Activated naive CD8-positive, alpha-beta T cell treated with anti-CD3 and anti-CD28 coated beads, Interleukin-2, amount 50 U/mL, for 16 hours (primary cell): Measurements from ENCODE around the gene HEMK1.

Experiments
- DNase-seq: peaks from one replicate; pipeline ENCODE4 v3.0.0-alpha.2; 2020; ENCODE audit warnings: low read depth, low spot score

Gene HEMK1

DNA sequence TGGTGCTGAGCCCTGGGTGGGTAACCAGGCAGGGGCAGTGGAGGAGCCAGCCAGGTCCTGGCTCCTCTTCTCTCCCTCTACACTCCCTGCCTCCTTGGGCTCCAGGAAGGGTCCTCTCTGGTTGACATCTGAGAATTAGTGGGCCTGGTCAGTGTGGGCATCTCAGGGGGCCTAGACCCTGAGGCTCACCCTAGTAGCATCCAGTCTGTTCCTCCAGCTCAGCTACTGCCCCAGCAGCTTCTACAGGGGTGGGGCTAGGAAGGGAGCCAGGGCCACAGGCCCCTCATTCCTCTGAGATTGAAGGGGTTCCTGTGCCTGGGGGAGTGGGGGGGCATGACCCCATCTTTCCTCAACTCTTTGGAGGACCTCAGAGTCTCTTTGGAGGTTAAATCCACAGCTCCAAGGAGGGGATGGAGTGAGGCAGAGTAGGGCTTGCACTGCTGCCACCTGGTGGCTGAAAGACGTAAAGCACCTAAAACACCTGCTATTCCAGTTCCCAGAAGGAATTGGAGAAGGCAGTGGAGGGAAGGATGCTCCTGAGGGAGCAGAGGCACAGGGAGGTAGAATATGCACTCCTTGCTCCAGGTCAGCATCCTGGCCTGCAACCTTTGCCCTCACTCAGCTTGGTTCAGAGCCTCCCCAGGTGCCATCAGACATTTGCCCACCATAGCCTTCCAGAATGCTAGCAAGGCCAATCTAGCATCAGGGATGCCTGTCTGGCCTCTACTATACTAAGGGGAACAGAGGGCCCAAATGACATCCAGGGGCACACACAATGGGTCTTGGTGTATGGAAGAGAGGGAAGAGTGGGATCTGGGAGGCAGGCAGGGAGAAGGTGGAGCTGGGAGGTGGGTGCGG is 26.9 kb upstream of the HEMK1 start:
- DNase-seq = peak; percentile 9

DNA sequence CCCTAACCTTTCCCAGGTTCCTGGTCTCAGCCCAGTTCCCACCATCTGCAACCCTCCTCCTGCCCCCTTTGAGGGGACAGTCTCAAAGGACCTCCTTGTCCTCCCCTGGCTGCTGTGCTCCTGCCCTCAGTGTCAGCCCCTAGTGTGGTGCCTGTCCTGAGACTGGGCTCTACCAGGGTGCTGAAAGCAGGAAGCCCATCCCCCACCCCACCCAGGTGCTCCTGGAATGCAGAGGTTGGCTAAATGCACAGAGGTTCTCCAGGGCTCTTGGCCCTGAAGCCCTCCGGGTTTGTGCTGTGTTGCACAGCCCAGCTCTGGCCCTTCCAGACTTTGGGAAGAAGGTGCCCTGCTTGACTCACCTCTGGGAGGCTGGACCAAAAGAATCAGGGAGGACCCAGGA is 23.5 kb upstream of the HEMK1 start:
- DNase-seq = no peak

DNA sequence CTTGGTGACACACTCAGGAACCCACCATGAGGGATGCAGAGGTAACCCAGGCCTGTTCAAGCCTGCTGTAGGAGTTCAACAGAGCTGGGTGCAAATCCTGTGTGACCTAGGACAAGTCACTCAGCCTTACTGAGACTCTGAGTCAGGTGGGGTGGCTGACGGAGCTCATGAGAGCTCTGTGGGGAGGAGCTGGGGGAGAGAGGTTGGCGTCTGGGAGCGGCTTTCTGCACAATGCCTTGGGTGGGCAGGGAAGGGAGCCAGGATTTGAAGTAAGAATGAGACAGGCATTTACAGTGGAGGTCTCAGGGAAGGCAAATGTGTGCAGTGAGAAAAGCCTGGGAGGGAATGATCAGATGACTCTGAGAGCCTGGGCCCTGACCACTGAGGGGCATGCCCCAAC is 20.1 kb upstream of the HEMK1 start:
- no peak for DNase-seq

GRCh38 chr3:50550079-50550736 is 19.1 kb upstream of the HEMK1 start:
- DNase-seq = peak; percentile 47

DNA sequence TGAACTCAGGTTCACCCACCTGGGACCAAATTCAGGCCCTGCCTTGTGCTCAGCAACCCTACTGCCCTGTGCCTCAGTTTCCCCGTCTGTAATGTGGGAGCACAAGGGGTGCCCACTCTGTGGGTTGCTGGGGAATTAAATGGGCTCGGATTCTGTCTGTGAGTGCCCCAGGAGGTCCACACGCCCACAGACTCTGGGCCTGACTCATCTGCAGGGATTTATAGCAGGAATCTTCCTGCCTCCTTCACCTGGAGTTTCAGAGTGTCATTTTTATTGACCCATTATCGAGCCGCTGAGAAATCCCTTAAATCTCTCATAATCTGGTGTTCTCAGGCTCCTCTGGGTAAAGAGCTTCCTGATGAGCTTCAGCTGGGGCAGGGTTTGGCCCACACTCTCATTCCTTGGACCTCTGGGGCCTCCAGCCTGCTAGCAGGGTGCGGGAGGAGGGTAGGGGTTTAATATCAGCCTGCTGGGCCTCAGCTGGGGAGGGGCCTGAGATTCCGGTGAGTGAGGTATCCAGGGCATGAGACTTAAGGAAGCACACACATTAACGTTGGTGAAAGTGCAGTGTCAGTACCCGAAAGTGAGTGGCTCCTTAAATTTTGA is 18.2 kb upstream of the HEMK1 start:
- no peak for DNase-seq

DNA sequence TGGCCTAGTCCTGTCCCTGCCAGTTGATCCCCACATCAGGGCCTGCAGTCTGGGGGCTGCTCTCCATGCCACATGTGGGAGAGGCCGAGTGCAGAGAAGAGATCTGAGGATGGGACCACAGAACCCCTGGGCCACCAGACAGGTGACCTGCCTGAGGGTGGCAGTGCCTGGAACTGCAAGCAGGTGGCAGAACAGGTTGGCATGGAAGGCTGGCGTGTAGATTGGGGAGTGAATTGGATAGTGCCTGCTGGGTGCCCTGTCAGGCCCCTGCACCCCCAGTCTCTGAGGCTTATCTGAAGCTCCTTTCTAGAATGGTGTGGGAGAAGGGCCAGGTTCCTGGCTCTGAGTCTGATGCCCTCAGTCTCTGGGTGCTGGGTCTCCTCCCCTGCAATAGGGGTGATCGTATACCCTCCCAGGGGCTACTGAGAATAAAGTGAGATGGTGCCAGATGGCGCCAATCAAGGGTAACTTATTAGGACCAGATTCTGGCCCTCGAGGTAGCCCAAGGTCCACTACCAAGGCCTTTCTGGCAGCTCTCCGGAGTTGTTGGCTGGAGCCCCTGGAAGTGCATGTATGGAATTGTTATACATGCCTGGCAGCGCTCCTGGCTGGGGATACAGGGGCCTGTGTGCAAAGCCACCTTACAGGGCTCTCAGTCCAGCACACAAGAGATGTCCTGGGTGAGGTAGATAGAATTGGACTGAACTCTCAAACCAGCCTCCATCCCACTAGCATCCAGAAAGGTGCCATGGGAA is 17.5 kb upstream of the HEMK1 start:
- DNase-seq = no peak

GRCh38 chr3:50552598-50552997 is 16.7 kb upstream of the HEMK1 start:
- no peak for DNase-seq

- DNase-seq = no peak
These were observed 14.8 kb upstream of the HEMK1 start for GRCh38 chr3:50554553-50554952.

DNA sequence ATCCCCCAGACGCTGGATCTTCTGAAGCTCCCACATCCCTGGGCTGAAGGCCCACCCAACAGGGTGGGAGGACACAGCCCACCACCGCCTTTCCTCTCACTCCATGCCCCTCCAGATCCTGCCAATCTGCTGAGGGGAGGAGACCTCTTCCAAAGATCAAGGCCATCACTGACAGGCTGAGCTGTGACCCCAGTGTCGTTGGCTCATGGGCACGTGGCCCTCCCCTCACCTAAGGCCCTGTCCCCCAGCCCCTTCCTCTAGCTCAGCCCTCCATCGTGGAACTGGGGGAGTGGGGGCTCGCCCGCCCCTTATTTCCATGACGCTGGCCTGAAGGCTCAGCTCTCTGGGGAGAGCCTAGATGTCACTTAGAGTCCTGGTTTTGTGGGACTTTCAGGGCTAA is 12.2 kb upstream of the HEMK1 start:
- no peak for DNase-seq

DNA sequence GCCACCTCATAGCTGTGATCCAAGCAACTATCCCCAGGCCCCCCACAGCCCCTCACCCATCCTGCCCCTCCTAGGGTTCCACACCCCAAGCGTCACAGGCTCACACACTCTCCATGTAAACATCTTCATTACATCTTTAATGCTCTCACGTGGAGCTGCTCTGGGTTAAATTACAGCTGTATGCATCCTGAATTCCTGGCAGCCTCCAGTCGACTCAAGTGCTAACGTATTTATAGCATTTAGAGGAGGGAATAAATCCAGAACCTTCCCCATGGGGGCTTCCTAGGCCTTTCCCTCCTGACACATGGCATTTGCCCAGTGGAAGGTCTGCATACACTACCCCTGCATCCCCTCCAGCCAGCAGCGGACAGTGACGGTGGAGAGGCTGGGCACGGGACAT is 11.4 kb upstream of the HEMK1 start:
- no peak for DNase-seq

- DNase-seq = no peak
These were observed 9.6 kb upstream of the HEMK1 start for GRCh38 chr3:50559702-50560101.

GRCh38 chr3:50562861-50563260 is 6.5 kb upstream of the HEMK1 start:
- no peak for DNase-seq

GRCh38 chr3:50563867-50564266 is 5.5 kb upstream of the HEMK1 start:
- no peak for DNase-seq

GRCh38 chr3:50564321-50564720 is 5.0 kb upstream of the HEMK1 start:
- DNase-seq = no peak

DNA sequence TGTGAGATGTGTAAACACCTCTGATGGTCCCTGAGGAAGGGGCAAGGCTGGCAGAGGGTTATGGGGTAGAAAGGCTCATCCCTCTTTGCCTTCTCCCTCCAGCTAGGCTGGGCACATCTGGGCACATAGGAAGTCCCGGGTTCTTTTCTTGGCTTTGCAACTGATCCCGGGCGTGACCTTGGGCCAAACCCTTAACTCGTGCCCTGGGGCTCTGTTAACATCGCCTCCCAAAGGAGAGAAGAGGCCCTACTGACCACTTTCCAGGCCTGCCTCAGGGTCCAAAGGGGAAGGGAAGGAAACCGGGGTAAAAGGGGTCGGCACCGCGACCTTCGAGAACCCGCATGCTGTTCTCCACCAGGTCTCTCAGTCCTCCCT is 2.3 kb upstream of the HEMK1 start:
- no peak for DNase-seq

DNA sequence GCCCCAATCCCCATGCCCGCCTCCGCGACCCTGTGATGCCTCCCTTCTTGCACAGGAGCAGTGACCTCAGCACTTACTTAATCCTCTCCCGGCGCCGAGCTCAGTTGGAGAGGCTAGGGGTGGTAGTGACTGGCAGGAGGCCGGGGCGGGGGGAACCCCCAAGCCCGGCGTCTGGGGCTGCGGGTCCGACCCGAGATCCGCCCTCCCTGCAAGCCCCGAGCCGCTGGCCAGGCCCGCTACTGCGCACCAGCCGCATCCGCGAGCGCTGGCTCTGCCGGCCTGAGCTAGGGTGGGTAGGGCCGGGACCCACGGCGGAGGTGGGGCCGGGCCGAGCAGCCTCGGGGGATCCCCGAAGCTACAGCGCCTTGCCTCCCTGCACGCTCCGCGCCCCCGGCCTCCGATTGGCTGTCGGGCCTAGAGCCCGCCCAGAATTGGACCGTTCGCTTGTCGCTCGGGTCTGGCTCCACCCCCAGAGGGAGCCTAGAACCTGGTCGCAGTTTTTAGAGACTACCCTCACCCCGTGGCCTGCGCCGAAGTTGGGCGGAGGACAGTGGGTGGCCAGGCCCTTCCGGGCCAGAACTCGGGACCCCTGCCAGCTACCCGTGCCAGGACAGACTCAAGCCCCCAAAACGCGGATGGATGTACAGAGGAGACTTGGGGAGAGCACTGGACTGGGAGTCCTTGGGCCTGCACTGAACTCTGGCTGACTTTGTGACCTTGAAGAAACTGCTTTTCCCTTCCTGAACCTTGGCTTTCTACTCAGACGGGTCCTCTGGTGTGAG is 1.7 kb upstream of the HEMK1 start, which contains the start of gene C3orf18:
C3orf18 (minus strand) TSS at position 362 of the 782 bp plus-strand sequence. CDS start 2,048 bp downstream, outside the sequence.
- peak; percentile 89 for DNase-seq

GRCh38 chr3:50570508-50571279 is 1.4 kb downstream of the HEMK1 start:
- DNase-seq = no peak

- DNase-seq = no peak
These were observed 2.2 kb downstream of the HEMK1 start for GRCh38 chr3:50571486-50571885.

DNA sequence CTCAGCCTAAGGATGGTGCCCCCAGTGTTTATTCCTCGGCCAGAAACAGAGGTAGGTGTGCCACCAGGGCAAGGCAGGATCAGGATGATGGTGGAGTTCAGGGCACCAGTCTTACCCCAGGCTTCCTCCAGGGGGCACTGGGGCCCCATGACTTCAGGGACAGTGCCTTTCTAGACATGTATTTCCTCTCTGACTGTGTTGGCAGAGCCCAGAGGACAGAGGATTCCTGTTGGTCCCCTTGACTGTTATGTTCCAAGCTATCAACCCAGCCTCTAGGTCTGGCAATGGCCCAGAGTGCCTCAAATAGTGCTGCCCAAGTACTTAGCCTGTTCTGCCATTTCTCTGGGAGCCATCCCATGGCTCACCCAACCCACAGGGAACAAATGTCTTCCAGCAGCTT is 2.8 kb downstream of the HEMK1 start:
- DNase-seq = peak; percentile 68

GRCh38 chr3:50572801-50573371 is 3.6 kb downstream of the HEMK1 start:
- no peak for DNase-seq
